Osteoblast (primary cell): Measurements from ENCODE around the gene LMAN1L. TPM values are rescaled to one million over a fixed set of nuclear protein-coding genes. Genes with fewer than 3 reads are reported as not detected.

Experiments
- DNase-seq: peaks from one replicate; pipeline ENCODE4 v3.0.0; 2011; ENCODE audit warnings: low spot score, mixed read lengths; ENCODE audit not compliant: insufficient read length; ENCODE audit errors: missing footprints
- H2AFZ ChIP-seq: 2 replicates; pipeline ENCODE4 v1.6.0; 2011; ENCODE audit warnings: mild to moderate bottlenecking, low read length
- H3K27ac ChIP-seq: 2 replicates; pipeline ENCODE4 v1.5.1; 2011; ENCODE audit warnings: mild to moderate bottlenecking, low read depth, low read length, moderate library complexity
- H3K27me3 ChIP-seq: 2 replicates; pipeline ENCODE4 v1.6.0; 2012; ENCODE audit warnings: mild to moderate bottlenecking, control low read depth, inconsistent platforms, low read length, moderate library complexity; ENCODE audit not compliant: insufficient read depth
- H3K36me3 ChIP-seq: 2 replicates; pipeline ENCODE4 v1.5.1; 2011; ENCODE audit warnings: mild to moderate bottlenecking, low read length, control low read depth, moderate library complexity; ENCODE audit not compliant: insufficient read depth
- H3K4me1 ChIP-seq: 2 replicates; pipeline ENCODE4 v1.5.1; 2011; ENCODE audit warnings: mild to moderate bottlenecking, low read length, control low read depth, moderate library complexity; ENCODE audit not compliant: insufficient read depth
- H3K4me2 ChIP-seq: 2 replicates; pipeline ENCODE4 v1.6.0; 2011; ENCODE audit warnings: mild to moderate bottlenecking, low read length; ENCODE audit not compliant: insufficient read depth
- H3K4me3 ChIP-seq: fragments of 200-600 bp; sonication (generic); 3 replicates; pipeline ENCODE4 v1.5.1; 2012; ENCODE audit warnings: mild to moderate bottlenecking, low read length, inconsistent platforms; ENCODE audit not compliant: insufficient read depth
- H3K79me2 ChIP-seq: 2 replicates; pipeline ENCODE4 v1.6.0; 2012; ENCODE audit warnings: mild to moderate bottlenecking, low read length, control low read depth, inconsistent platforms; ENCODE audit not compliant: insufficient read depth
- H3K9me3 ChIP-seq: 2 replicates; pipeline ENCODE4 v1.5.1; 2011; ENCODE audit warnings: low read depth, low read length, control low read depth
- H4K20me1 ChIP-seq: 2 replicates; pipeline ENCODE4 v1.6.0; 2012; ENCODE audit warnings: mild to moderate bottlenecking, low read length, control low read depth; ENCODE audit not compliant: insufficient read depth
- CTCF ChIP-seq: IDR thresholded peaks from 2 replicates; pipeline ENCODE4 v1.5.1; 2011; ENCODE audit warnings: mild to moderate bottlenecking, low read depth, low read length, moderate library complexity; ENCODE audit errors: extremely low read depth
- total RNA-seq: library from RNA; depleted of rRNA; stranded (reverse); fragments of >200 nt; gene quantifications from 2 replicates; pipeline ENCODE4 v1.2.3, GENCODE V29; 2012

LMAN1L gene
- total RNA-seq, 1 donor = not detected

- peaks cover 47% of the 10 kb centered on the region for H4K20me1 ChIP-seq
- peak; percentile 87 for DNase-seq
- H3K27ac ChIP-seq = peak overlapping the region; percentile 18
- H3K4me1 ChIP-seq = peaks cover 52% of the 10 kb centered on the region
- peak overlapping the region; percentile 88 for H3K4me3 ChIP-seq
- H3K36me3 ChIP-seq = no peaks in the 10 kb centered on the region
- no peaks in the 10 kb centered on the region for H3K27me3 ChIP-seq
- no peaks in the 10 kb centered on the region for H3K9me3 ChIP-seq
- H3K79me2 ChIP-seq = peaks cover 59% of the 10 kb centered on the region
- H3K4me2 ChIP-seq = peak overlapping the region; percentile 86
- no peak for TF ChIP-seq CTCF
- no peak overlapping the region for H2AFZ ChIP-seq
Observed at GRCh38 chr15:74783072-74783807, 29.4 kb upstream of the LMAN1L start.

- DNase-seq = no peak
- Histone ChIP-seq H2AFZ (no peak overlapping the region), H3K4me2 (peak overlapping the region; percentile 86), H4K20me1 (peaks cover 52% of the 10 kb centered on the region), H3K27me3 (no peaks in the 10 kb centered on the region), H3K9me3 (no peaks in the 10 kb centered on the region), H3K79me2 (peaks cover 65% of the 10 kb centered on the region), H3K4me3 (peak overlapping the region; percentile 88), H3K27ac (peak overlapping the region; percentile 18), H3K36me3 (no peaks in the 10 kb centered on the region), H3K4me1 (peaks cover 57% of the 10 kb centered on the region)
- TF ChIP-seq CTCF = no peak
Observed at GRCh38 chr15:74783808-74784175, 28.8 kb upstream of the LMAN1L start.

GRCh38 chr15:74784426-74785193 lies 28.0 kb upstream of the LMAN1L start:
- Histone ChIP-seq H2AFZ (no peak overlapping the region), H3K4me3 (no peak overlapping the region), H3K4me1 (peaks cover 65% of the 10 kb centered on the region), H4K20me1 (peaks cover 58% of the 10 kb centered on the region), H3K36me3 (no peaks in the 10 kb centered on the region), H3K4me2 (no peak overlapping the region), H3K79me2 (peaks cover 73% of the 10 kb centered on the region), H3K9me3 (no peaks in the 10 kb centered on the region), H3K27me3 (no peaks in the 10 kb centered on the region), H3K27ac (peak overlapping the region; percentile 16)
- DNase-seq = no peak
- no peak for TF ChIP-seq CTCF
